ENCODE results near the gene NELL1. TPM values are rescaled to one million over a fixed set of nuclear protein-coding genes. Genes with fewer than 3 reads are reported as not detected.

NELL1 gene
- total and polyA plus RNA-seq, 2 donors (not counting 3 experiments of a cell fraction or from before 2014, with no cell fraction given): not detected

- no peaks in the 10 kb centered on the region for H3K79me2 ChIP-seq (ENCODE audit: control insufficient read depth, insufficient read depth, low read length)
- no peak overlapping the region for H2AFZ ChIP-seq (ENCODE audit: low read depth, low read length)
- H3K4me1 ChIP-seq (ENCODE audit: control insufficient read depth, extremely low read depth, insufficient read depth, low read length): no peaks in the 10 kb centered on the region
- intact Hi-C loops (cut with micrococcal nuclease) (no loop called here), dilution Hi-C loops (cut with MboI; ENCODE audit: extremely low pct_ligation_motif_present, low sequenced_read_pairs) (no loop called here)
- no peak overlapping the region for H3K27ac ChIP-seq (ENCODE audit: insufficient read depth, low read depth, low read length)
- no peak overlapping the region for H3K9ac ChIP-seq (replicated peaks; ENCODE audit: extremely low read depth, insufficient read depth, low read length)
- H3K4me3 ChIP-seq (replicated peaks in 1 of 3; ENCODE audit: insufficient read depth in 1 of 3, low read depth in 1 of 3, low read length in 3 of 3): no peak overlapping the region
- no peaks in the 10 kb centered on the region for H3K9me3 ChIP-seq (replicated peaks; ENCODE audit: control insufficient read depth, insufficient read depth, low read length)
- TF ChIP-seq JUN (IDR thresholded peaks at IDR 0.05; ENCODE audit: borderline replicate concordance, insufficient read depth, insufficient read length, low read depth) (no peak), MYC (IDR thresholded peaks at IDR 0.05; ENCODE audit: low read depth, low read length) (no peak), GATA2 (IDR thresholded peaks at IDR 0.05; ENCODE audit: insufficient read depth, insufficient read length, low read depth, low read length) (no peak), MAX (IDR thresholded peaks at IDR 0.05; ENCODE audit: insufficient read depth, insufficient read length) (no peak), CTCF (IDR thresholded peaks at IDR 0.05; ENCODE audit: extremely low read depth in 1 of 2, insufficient read depth in 1 of 2, low read depth in 1 of 2, low read length in 2 of 2) (no peak), FOS (IDR thresholded peaks at IDR 0.05; ENCODE audit: borderline replicate concordance, insufficient read depth, low read length) (no peak), EZH2 (IDR thresholded peaks at IDR 0.05; ENCODE audit: borderline replicate concordance, low read depth, low read length, severe bottlenecking) (no peak), POLR2A (IDR thresholded peaks at IDR 0.05; ENCODE audit: low read depth, low read length) (no peak)
- H4K20me1 ChIP-seq (replicated peaks; ENCODE audit: control insufficient read depth, extremely low read depth, insufficient read depth, low read length): no peaks in the 10 kb centered on the region
- FAIRE-seq (no peak), DNase-seq (ENCODE audit: low read depth, low spot score) (no peak)
- ChIA-PET CTCF (no interaction called here), POLR2A (no interaction called here)
- H3K4me2 ChIP-seq (ENCODE audit: insufficient read depth, low read length): no peak overlapping the region
- no TSS peak for BruUV-seq (replicated peaks)
- no peaks in the 10 kb centered on the region for H3K27me3 ChIP-seq (ENCODE audit: control insufficient read depth in 2 of 2, insufficient read depth in 2 of 2, low read length in 2 of 2)
- H3K9me1 ChIP-seq (replicated peaks; ENCODE audit: control insufficient read depth, extremely low read depth, insufficient read depth, low read length): no peaks in the 10 kb centered on the region
- H3K36me3 ChIP-seq (ENCODE audit: control insufficient read depth in 2 of 2, extremely low read depth in 1 of 2, insufficient read depth in 2 of 2, low read length in 2 of 2): no peaks in the 10 kb centered on the region
Measured at GRCh38 chr11:21492931-21493330, 823.5 kb downstream of the NELL1 start.

Measured in endothelial cell of umbilical vein (primary cell).